Prostate gland (tissue), 2 donors: Measurements from ENCODE around the gene FES.

ENCODE experiments used
- CTCF ChIP-seq, 4 experiments: fragments of 200-600 bp in 2 of 4; fragments of 450-650 bp in 2 of 4; sonication (generic) in 2 of 4; IDR thresholded peaks; 1 replicate in 3 of 4; 2 replicates in 1 of 4; pipeline ENCODE4 v1.5.1; 2016 to 2019; ENCODE audit warnings: antibody characterized with exemption in 4 of 4, mild to moderate bottlenecking in 2 of 4, moderate library complexity in 2 of 4
- POLR2A ChIP-seq: fragments of 450-650 bp; IDR thresholded peaks from one replicate; pipeline ENCODE4 v1.6.1; 2016; ENCODE audit warnings: antibody characterized with exemption, mild to moderate bottlenecking

- TF ChIP-seq POLR2A (no peak), CTCF (IDR thresholded peaks at IDR 0.05) (no peak)
These were observed 49.7 kb upstream of the FES start for GRCh38 chr15:90834626-90835025.
